22Rv1 (cell line): ENCODE results near the gene MAPK1.

ENCODE experiments used
- ZFX ChIP-seq: fragments of 450-650 bp; IDR thresholded peaks from 2 replicates; pipeline ENCODE4 v1.6.1; 2017; ENCODE audit warnings: antibody characterized with exemption, borderline replicate concordance
- TF ChIP-seq, protein P1 (sequence below): fragments of 450-650 bp; IDR thresholded peaks from 2 replicates; pipeline ENCODE4 v1.5.1; 2017; ENCODE audit warnings: mild to moderate bottlenecking

DNA sequence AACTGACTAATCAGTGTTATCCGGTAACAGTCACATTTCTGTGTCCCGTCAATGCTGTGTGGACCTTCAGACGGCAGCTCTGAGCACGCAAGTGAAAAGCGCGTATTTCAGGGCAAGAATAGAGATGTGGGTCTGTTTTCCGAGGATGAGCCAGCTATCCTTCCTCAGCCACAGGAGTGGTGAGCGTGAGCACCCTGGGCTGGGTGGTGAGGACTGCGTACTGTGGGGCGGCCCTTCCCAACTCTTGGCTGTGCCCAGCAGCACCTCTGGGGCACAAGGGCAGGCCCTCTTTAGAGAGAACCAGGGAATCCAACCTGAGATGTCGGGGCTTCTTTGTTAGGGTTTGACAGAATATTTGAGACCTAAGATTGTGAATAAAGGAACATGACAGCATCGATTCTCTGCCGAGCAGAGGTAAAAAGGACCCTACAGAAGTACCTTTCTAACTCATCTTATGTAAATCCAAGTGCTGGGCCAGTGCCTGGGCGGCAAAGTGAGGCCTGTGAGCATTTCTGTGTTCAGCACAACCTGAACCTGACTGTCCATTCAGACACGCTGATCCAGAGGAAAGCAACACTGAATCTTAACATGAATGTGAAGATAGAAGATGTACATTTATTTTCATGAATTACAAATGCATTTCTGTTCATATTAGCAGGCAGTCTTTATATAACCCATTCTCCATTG lies 105.3 kb downstream of the MAPK1 start:
- TF ChIP-seq, protein P1, sequence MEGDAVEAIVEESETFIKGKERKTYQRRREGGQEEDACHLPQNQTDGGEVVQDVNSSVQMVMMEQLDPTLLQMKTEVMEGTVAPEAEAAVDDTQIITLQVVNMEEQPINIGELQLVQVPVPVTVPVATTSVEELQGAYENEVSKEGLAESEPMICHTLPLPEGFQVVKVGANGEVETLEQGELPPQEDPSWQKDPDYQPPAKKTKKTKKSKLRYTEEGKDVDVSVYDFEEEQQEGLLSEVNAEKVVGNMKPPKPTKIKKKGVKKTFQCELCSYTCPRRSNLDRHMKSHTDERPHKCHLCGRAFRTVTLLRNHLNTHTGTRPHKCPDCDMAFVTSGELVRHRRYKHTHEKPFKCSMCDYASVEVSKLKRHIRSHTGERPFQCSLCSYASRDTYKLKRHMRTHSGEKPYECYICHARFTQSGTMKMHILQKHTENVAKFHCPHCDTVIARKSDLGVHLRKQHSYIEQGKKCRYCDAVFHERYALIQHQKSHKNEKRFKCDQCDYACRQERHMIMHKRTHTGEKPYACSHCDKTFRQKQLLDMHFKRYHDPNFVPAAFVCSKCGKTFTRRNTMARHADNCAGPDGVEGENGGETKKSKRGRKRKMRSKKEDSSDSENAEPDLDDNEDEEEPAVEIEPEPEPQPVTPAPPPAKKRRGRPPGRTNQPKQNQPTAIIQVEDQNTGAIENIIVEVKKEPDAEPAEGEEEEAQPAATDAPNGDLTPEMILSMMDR: no peak
- no peak for TF ChIP-seq ZFX
